SK-N-SH (cell line): ENCODE measurements around the gene FNDC3B. TPM values are rescaled to one million over a fixed set of nuclear protein-coding genes. Genes with fewer than 3 reads are reported as not detected.

ENCODE experiments used
- CTCF ChIA-PET: fragments of 300-600, 350-600 bp; formaldehyde crosslinking; extraction: SDS; loops from one replicate; lab custom pipeline; 2021; lab: Yijun Ruan, JAX
- POLR2A ChIA-PET: fragments of 350-600 bp; sonication (Branson Sonifier 250); formaldehyde crosslinking; extraction: SDS; loops from one replicate; lab custom pipeline; 2020; ENCODE audit warnings: antibody characterized with exemption, inconsistent platforms; lab: Yijun Ruan, JAX
- DNase-seq: peaks from one replicate; pipeline ENCODE4 v3.0.0; 2012
- H2AFZ ChIP-seq: fragments of 200-600 bp; sonication (generic); 2 replicates; pipeline ENCODE4 v1.8.1; 2016; ENCODE audit warnings: antibody characterized with exemption, mild to moderate bottlenecking, low read depth
- H3F3A ChIP-seq: fragments of 200-600 bp; sonication (generic); replicated peaks from 2 replicates; pipeline ENCODE3; 2016; ENCODE audit warnings: antibody characterized with exemption, mild to moderate bottlenecking; ENCODE audit not compliant: insufficient read depth
- H3K27ac ChIP-seq, 2 experiments: fragments of 200-500 bp in 1 of 2; fragments of 200-600 bp in 1 of 2; sonication (Bioruptor generic) in 1 of 2; sonication (generic), shearing (Covaris generic) in 1 of 2; 2 replicates each; pipeline versions ENCODE4 v1.5.1 to v1.6.1; 2014 to 2016; ENCODE audit warnings: low read depth in 2 of 2, inconsistent platforms in 1 of 2, low read length in 1 of 2, mild to moderate bottlenecking in 1 of 2, mixed read lengths in 1 of 2
- H3K27me3 ChIP-seq: fragments of 200-600 bp; sonication (generic), shearing (Covaris generic); 2 replicates; pipeline ENCODE4 v1.6.1; 2016; ENCODE audit warnings: mixed run types; ENCODE audit not compliant: insufficient read depth
- H3K36me3 ChIP-seq, 2 experiments: fragments of 200-500 bp in 1 of 2; fragments of 200-600 bp in 1 of 2; sonication (Bioruptor generic) in 1 of 2; sonication (generic) in 1 of 2; replicated peaks in 1 of 2; 2 replicates each; pipeline versions ENCODE3 to v1.5.1; 2014 to 2016; ENCODE audit warnings: low read length in 1 of 2, mild to moderate bottlenecking in 1 of 2; ENCODE audit not compliant: insufficient read depth in 2 of 2, control insufficient read depth in 1 of 2
- H3K4me1 ChIP-seq, 2 experiments: fragments of 200-500 bp in 1 of 2; fragments of 200-600 bp in 1 of 2; sonication (Bioruptor generic) in 1 of 2; sonication (generic), shearing (Covaris generic) in 1 of 2; 2 replicates each; pipeline versions ENCODE4 v1.5.1 to v1.6.1; 2014 to 2016; ENCODE audit warnings: low read depth in 1 of 2, low read length in 1 of 2, mixed run types in 1 of 2; ENCODE audit not compliant: insufficient read depth in 2 of 2, control insufficient read depth in 1 of 2
- H3K4me2 ChIP-seq: fragments of 200-600 bp; sonication (generic), shearing (Covaris generic); 2 replicates; pipeline ENCODE4 v1.6.1; 2017; ENCODE audit warnings: mixed run types
- H3K4me3 ChIP-seq, 2 experiments: fragments of 200-500 bp in 1 of 2; fragments of 200-600 bp in 1 of 2; sonication (Bioruptor generic) in 1 of 2; sonication (generic), shearing (Covaris generic) in 1 of 2; 2 replicates each; pipeline versions ENCODE4 v1.5.1 to v1.8.1; 2014 to 2016; ENCODE audit warnings: low read depth in 2 of 2, inconsistent platforms in 1 of 2, low read length in 1 of 2, mild to moderate bottlenecking in 1 of 2, mixed read lengths in 1 of 2, moderate library complexity in 1 of 2
- H3K79me2 ChIP-seq: fragments of 200-600 bp; sonication (generic); 2 replicates; pipeline ENCODE4 v1.8.1; 2017; ENCODE audit warnings: mild to moderate bottlenecking; ENCODE audit not compliant: insufficient read depth
- H3K9ac ChIP-seq: fragments of 200-600 bp; sonication (generic); 2 replicates; pipeline ENCODE4 v1.6.1; 2017; ENCODE audit warnings: mixed run types
- H3K9me2 ChIP-seq: fragments of 200-600 bp; sonication (generic); 2 replicates; pipeline ENCODE4 v1.6.1; 2017; ENCODE audit warnings: mixed run types
- H3K9me3 ChIP-seq: fragments of 200-600 bp; sonication (generic); 2 replicates; pipeline ENCODE4 v1.6.1; 2017; ENCODE audit warnings: mixed run types, mild to moderate bottlenecking, moderate library complexity
- H4K20me1 ChIP-seq: fragments of 200-600 bp; sonication (generic); 2 replicates; pipeline ENCODE4 v1.6.1; 2017; ENCODE audit warnings: mild to moderate bottlenecking, mixed run types; ENCODE audit not compliant: insufficient read depth
- CHD2 ChIP-seq: fragments of 150-350 bp; IDR thresholded peaks from 2 replicates; pipeline ENCODE4 v1.6.1; 2018; ENCODE audit warnings: low read length; ENCODE audit not compliant: partially characterized antibody
- CTCF ChIP-seq: fragments of 200-600 bp; sonication (generic); IDR thresholded peaks from 2 replicates; pipeline ENCODE4 v1.6.1; 2017; ENCODE audit warnings: antibody characterized with exemption, mild to moderate bottlenecking, moderate library complexity
- ELF1 ChIP-seq: IDR thresholded peaks from 2 replicates; pipeline ENCODE4 v1.4.0; 2012
- FOSL2 ChIP-seq: IDR thresholded peaks from 2 replicates; pipeline ENCODE4 v1.4.0; 2012; ENCODE audit warnings: low read depth, mild to moderate bottlenecking, moderate library complexity, borderline replicate concordance
- FOXJ3 ChIP-seq: sonication (generic); formaldehyde crosslinking; IDR thresholded peaks from 2 replicates; pipeline ENCODE4 v1.5.1; 2020; ENCODE audit warnings: mild to moderate bottlenecking, missing genetic modification reagents
- FOXM1 ChIP-seq: IDR thresholded peaks from 2 replicates; pipeline ENCODE4 v1.4.0; 2012; ENCODE audit warnings: low read depth, mild to moderate bottlenecking
- GABPA ChIP-seq: IDR thresholded peaks from 2 replicates; pipeline ENCODE4 v1.4.0; 2012; ENCODE audit warnings: low read depth, mild to moderate bottlenecking
- JUND ChIP-seq: IDR thresholded peaks from 2 replicates; pipeline ENCODE4 v1.4.0; 2012
- MEF2A ChIP-seq: IDR thresholded peaks from 2 replicates; pipeline ENCODE4 v1.4.0; 2012; ENCODE audit warnings: low read depth, borderline replicate concordance
- MXI1 ChIP-seq: IDR thresholded peaks from 2 replicates; pipeline ENCODE4 v1.6.1; 2012; ENCODE audit warnings: mild to moderate bottlenecking, low read depth, low read length, improper control_type of control experiment
- NFIC ChIP-seq: IDR thresholded peaks from 2 replicates; pipeline ENCODE4 v1.4.0; 2012; ENCODE audit warnings: borderline replicate concordance
- NRF1 ChIP-seq: IDR thresholded peaks from 2 replicates; pipeline ENCODE4 v1.6.1; 2012; ENCODE audit warnings: low read depth, mild to moderate bottlenecking, low read length
- PBX3 ChIP-seq: IDR thresholded peaks from 2 replicates; pipeline ENCODE4; 2012
- POLR2AphosphoS5 ChIP-seq: IDR thresholded peaks from 2 replicates; pipeline ENCODE4 v1.6.1; 2012; ENCODE audit warnings: low read depth, low read length
- REST ChIP-seq: IDR thresholded peaks from 2 replicates; pipeline ENCODE4 v1.6.1; 2012; ENCODE audit warnings: mild to moderate bottlenecking, low read depth, low read length, moderate library complexity
- RFX5 ChIP-seq: IDR thresholded peaks from 2 replicates; pipeline ENCODE4 v1.6.1; 2012; ENCODE audit warnings: mild to moderate bottlenecking, improper control_type of control experiment, low read length
- SIN3A ChIP-seq: IDR thresholded peaks from 2 replicates; pipeline ENCODE4 v1.6.1; 2012; ENCODE audit warnings: low read depth, mild to moderate bottlenecking, low read length, moderate library complexity, borderline replicate concordance
- SMC3 ChIP-seq: IDR thresholded peaks from 2 replicates; pipeline ENCODE4 v1.6.1; 2012; ENCODE audit warnings: low read depth, low read length, improper control_type of control experiment
- TAF1 ChIP-seq: IDR thresholded peaks from 2 replicates; pipeline ENCODE4 v1.6.1; 2012; ENCODE audit warnings: low read depth, mild to moderate bottlenecking, low read length, moderate library complexity, borderline replicate concordance
- TCF12 ChIP-seq: IDR thresholded peaks from 2 replicates; pipeline ENCODE4 v1.4.0; 2012
- TEAD4 ChIP-seq: IDR thresholded peaks from 2 replicates; pipeline ENCODE4 v1.4.0; 2012; ENCODE audit warnings: mild to moderate bottlenecking, borderline replicate concordance; ENCODE audit not compliant: insufficient read depth
- USF1 ChIP-seq: IDR thresholded peaks from 2 replicates; pipeline ENCODE4 v1.4.0; 2012; ENCODE audit warnings: low read depth, borderline replicate concordance
- YY1 ChIP-seq: IDR thresholded peaks from 2 replicates; pipeline ENCODE4 v1.4.0; 2012; ENCODE audit warnings: low read depth, mild to moderate bottlenecking
- WGBS: methylation state at CpG from one replicate; pipeline ENCODE4 v1.1.6; 2017; ENCODE audit warnings: low lambda C conversion rate; 5-methylcytosine and 5-hydroxymethylcytosine counted together
- polyA plus RNA-seq, 3 experiments: library from polyadenylated mRNA; depleted of rRNA; stranded (reverse); fragments of >200 nt; gene quantifications; 2 replicates each; pipeline ENCODE4 v1.2.3, GENCODE V29; 2012

FNDC3B gene
- polyA plus RNA-seq, 1 of the 3 experiments (the other 2 are of a cell fraction): 10.4 TPM

- Histone ChIP-seq H2AFZ (no peak overlapping the region), H3K4me1 (peaks cover 0 to 5% of the 10 kb centered on the region in 2 experiments; a peak in 1 of 4 replicates), H3K9ac (no peak overlapping the region), H3K79me2 (peaks cover 5% of the 10 kb centered on the region), H3K27ac (no peak overlapping the region), H3K36me3 (peaks cover 56 to 67% of the 10 kb centered on the region in 2 experiments), H3F3A (peaks cover 6% of the 10 kb centered on the region), H3K9me2 (no peaks in the 10 kb centered on the region), H3K4me2 (no peak overlapping the region), H3K27me3 (no peaks in the 10 kb centered on the region), H3K9me3 (no peaks in the 10 kb centered on the region), H4K20me1 (no peaks in the 10 kb centered on the region), H3K4me3 (no peak overlapping the region)
- WGBS: 99% methylated on average over 4 of the region's 4 CpGs
- TF ChIP-seq CHD2: no peak
- TF ChIP-seq TCF12: no peak
- no peak for TF ChIP-seq REST
- no peak for TF ChIP-seq ELF1
- TF ChIP-seq NRF1: no peak
- no peak for TF ChIP-seq FOSL2
- no peak for TF ChIP-seq FOXJ3 (CRISPR knock-in tag)
- no peak for TF ChIP-seq MXI1
- CTCF ChIA-PET: no interaction called here
- POLR2A ChIA-PET: interaction anchor here (0.5 kb wide), 1 partner anchor 866 kb away, joined by 3 read pairs; no protein-coding TSS in a partner anchor
- DNase-seq: no peak
Observed at GRCh38 chr3:172376881-172377280, 337.5 kb downstream of the FNDC3B start.

- no peak overlapping the region for H3K27ac ChIP-seq
- ChIA-PET CTCF (no interaction called here), POLR2A (no interaction called here)
- H3K79me2 ChIP-seq: peaks cover 18% of the 10 kb centered on the region
- no peak for DNase-seq
- no peaks in the 10 kb centered on the region for H4K20me1 ChIP-seq
- H3K9me3 ChIP-seq: no peaks in the 10 kb centered on the region
- peaks cover 50 to 76% of the 10 kb centered on the region in 2 experiments for H3K36me3 ChIP-seq
- peaks cover 6% of the 10 kb centered on the region for H3F3A ChIP-seq
- TF ChIP-seq JUND: no peak
- no peak for TF ChIP-seq TAF1
- no peak for TF ChIP-seq POLR2AphosphoS5
- no peak for TF ChIP-seq TEAD4
- no peak for TF ChIP-seq MEF2A
- no peak for TF ChIP-seq SIN3A
- TF ChIP-seq NFIC: no peak
- no peak for TF ChIP-seq MXI1
- TF ChIP-seq RFX5: no peak
- no peak for TF ChIP-seq GABPA
- TF ChIP-seq FOXJ3 (CRISPR knock-in tag): no peak
- no peak for TF ChIP-seq USF1
- no peak for TF ChIP-seq PBX3
- TF ChIP-seq CTCF: no peak
- TF ChIP-seq CHD2: no peak
- TF ChIP-seq FOXM1: no peak
- TF ChIP-seq SMC3: no peak
- TF ChIP-seq YY1: no peak
- H2AFZ ChIP-seq: no peak overlapping the region
- no peak overlapping the region for H3K9ac ChIP-seq
- H3K27me3 ChIP-seq: no peaks in the 10 kb centered on the region
- WGBS: 100% methylated on average over 2 of the region's 2 CpGs
- H3K4me3 ChIP-seq: no peak overlapping the region
- peaks cover 0 to 5% of the 10 kb centered on the region in 2 experiments; a peak in 1 of 4 replicates for H3K4me1 ChIP-seq
- no peaks in the 10 kb centered on the region for H3K9me2 ChIP-seq
- H3K4me2 ChIP-seq: no peak overlapping the region
Observed at GRCh38 chr3:172378439-172378838, 339.1 kb downstream of the FNDC3B start.
